Neural progenitor cell (in vitro differentiated cells): ENCODE data around the gene AHSG.

Experiments
- EZH2phosphoT487 ChIP-seq: fragments of 200-600 bp; sonication (generic); IDR thresholded peaks from 2 replicates; pipeline ENCODE4 v1.6.1; 2017; ENCODE audit warnings: antibody characterized with exemption
- TF ChIP-seq, protein P1 (sequence below): fragments of 200-600 bp; sonication (generic); IDR thresholded peaks from 2 replicates; pipeline ENCODE4 v1.5.1; 2017; ENCODE audit warnings: antibody characterized with exemption, mild to moderate bottlenecking

- TF ChIP-seq, protein P1, sequence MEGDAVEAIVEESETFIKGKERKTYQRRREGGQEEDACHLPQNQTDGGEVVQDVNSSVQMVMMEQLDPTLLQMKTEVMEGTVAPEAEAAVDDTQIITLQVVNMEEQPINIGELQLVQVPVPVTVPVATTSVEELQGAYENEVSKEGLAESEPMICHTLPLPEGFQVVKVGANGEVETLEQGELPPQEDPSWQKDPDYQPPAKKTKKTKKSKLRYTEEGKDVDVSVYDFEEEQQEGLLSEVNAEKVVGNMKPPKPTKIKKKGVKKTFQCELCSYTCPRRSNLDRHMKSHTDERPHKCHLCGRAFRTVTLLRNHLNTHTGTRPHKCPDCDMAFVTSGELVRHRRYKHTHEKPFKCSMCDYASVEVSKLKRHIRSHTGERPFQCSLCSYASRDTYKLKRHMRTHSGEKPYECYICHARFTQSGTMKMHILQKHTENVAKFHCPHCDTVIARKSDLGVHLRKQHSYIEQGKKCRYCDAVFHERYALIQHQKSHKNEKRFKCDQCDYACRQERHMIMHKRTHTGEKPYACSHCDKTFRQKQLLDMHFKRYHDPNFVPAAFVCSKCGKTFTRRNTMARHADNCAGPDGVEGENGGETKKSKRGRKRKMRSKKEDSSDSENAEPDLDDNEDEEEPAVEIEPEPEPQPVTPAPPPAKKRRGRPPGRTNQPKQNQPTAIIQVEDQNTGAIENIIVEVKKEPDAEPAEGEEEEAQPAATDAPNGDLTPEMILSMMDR = no peak
- no peak for TF ChIP-seq EZH2phosphoT487
These were observed at the start of gene AHSG for GRCh38 chr3:186612721-186613636.
